Stomach (tissue), 9 donors: ENCODE measurements around the gene HLA-DQB1. TPM values are rescaled to one million over a fixed set of nuclear protein-coding genes. Genes with fewer than 3 reads are reported as not detected.
"Not testable (repeated sequence)": the region's sequence is repeated elsewhere in the genome, so short reads cannot be mapped to it uniquely, and the experiment has no call there.

Experiments
- DNase-seq, 2 donors: peaks; one replicate each; pipeline versions ENCODE4 v3.0.0 to v3.0.0-alpha.2; 2013 to 2019
- H3K27ac ChIP-seq, 5 donors: fragments of 200-600 bp in 4 of 5; sonication (generic) in 4 of 5; one replicate each; pipeline ENCODE4 v1.5.1; 2013 to 2019; ENCODE audit warnings: mild to moderate bottlenecking in 1 of 5, moderate library complexity in 1 of 5
- H3K27me3 ChIP-seq, 3 donors: fragments of 200-600 bp; sonication (generic); one replicate each; pipeline ENCODE4 v1.5.1; 2017 to 2019; ENCODE audit warnings: mixed run types in 1 of 3
- H3K36me3 ChIP-seq, 4 donors: fragments of 200-600 bp; sonication (generic); 1 replicate in 3 of 4; 2 replicates in 1 of 4; pipeline ENCODE4 v1.5.1; 2016 to 2019
- H3K4me1 ChIP-seq, 4 donors: fragments of 200-600 bp; sonication (generic); one replicate each; pipeline ENCODE4 v1.5.1; 2016 to 2019
- H3K4me3 ChIP-seq, 4 donors: fragments of 200-600 bp; sonication (generic) in 3 of 4; one replicate each; pipeline ENCODE4 v1.5.1; 2016 to 2019; ENCODE audit warnings: mild to moderate bottlenecking in 1 of 4
- H3K9me3 ChIP-seq, 4 donors: fragments of 200-600 bp; sonication (generic); one replicate each; pipeline ENCODE4 v1.5.1; 2016 to 2019
- CTCF ChIP-seq, 7 experiments: fragments of 450-650 bp in 4 of 7; fragments of 200-600 bp in 3 of 7; sonication (generic) in 3 of 7; IDR thresholded peaks; one replicate each; pipeline ENCODE4 v1.5.1; 2016 to 2019; ENCODE audit warnings: antibody characterized with exemption in 7 of 7, control low read depth in 2 of 7, mild to moderate bottlenecking in 1 of 7
- EP300 ChIP-seq: sonication (generic); formaldehyde crosslinking; IDR thresholded peaks from one replicate; pipeline ENCODE4 v1.6.1; 2017; ENCODE audit warnings: antibody characterized with exemption
- POLR2A ChIP-seq, 4 donors: fragments of 450-650 bp; IDR thresholded peaks; one replicate each; pipeline ENCODE4 v1.6.1; 2016; ENCODE audit warnings: antibody characterized with exemption in 4 of 4, control low read depth in 2 of 4, mild to moderate bottlenecking in 1 of 4, moderate library complexity in 1 of 4
- POLR2AphosphoS5 ChIP-seq, 3 donors: sonication (generic); formaldehyde crosslinking; IDR thresholded peaks; one replicate each; pipeline ENCODE4 v1.6.1; 2016; ENCODE audit warnings: antibody characterized with exemption in 3 of 3
- WGBS, 5 donors: extraction: QIAGEN DNeasy Blood & Tissue Kit in 3 of 5; methylation state at CpG; one replicate each; pipeline versions ENCODE4 v1.1.5 to v1.1.7; 2013 to 2018; 5-methylcytosine and 5-hydroxymethylcytosine counted together
- intact Hi-C: fragments of 100-400 bp; cut with DNase I; formaldehyde crosslinking; loops from one replicate; pipeline ENCODE4 v1.15.1; 2023; ENCODE audit warnings: low total_unique reads
- polyA plus RNA-seq, 3 donors: library from polyadenylated mRNA; stranded (reverse); fragments of 200-250 nt; gene quantifications; one replicate each; pipeline ENCODE4 v1.2.3, GENCODE V29; 2013
- total RNA-seq, 5 donors: library from RNA; depleted of rRNA; stranded (reverse); fragments of >200 nt; gene quantifications; one replicate each; pipeline versions ENCODE4 v1.1.0 to v1.2.3, GENCODE V29; 2014 to 2016
- donor health status: healthy with polysubstance abuse.
- donor health status: Bipolar disorder and iron deficiency.
- donor health status: healthy.

HLA-DQB1 gene
- total and polyA plus RNA-seq, 8 donors: 2.0 to 94.5 (median 21.4) TPM; not detected in 2

DNA sequence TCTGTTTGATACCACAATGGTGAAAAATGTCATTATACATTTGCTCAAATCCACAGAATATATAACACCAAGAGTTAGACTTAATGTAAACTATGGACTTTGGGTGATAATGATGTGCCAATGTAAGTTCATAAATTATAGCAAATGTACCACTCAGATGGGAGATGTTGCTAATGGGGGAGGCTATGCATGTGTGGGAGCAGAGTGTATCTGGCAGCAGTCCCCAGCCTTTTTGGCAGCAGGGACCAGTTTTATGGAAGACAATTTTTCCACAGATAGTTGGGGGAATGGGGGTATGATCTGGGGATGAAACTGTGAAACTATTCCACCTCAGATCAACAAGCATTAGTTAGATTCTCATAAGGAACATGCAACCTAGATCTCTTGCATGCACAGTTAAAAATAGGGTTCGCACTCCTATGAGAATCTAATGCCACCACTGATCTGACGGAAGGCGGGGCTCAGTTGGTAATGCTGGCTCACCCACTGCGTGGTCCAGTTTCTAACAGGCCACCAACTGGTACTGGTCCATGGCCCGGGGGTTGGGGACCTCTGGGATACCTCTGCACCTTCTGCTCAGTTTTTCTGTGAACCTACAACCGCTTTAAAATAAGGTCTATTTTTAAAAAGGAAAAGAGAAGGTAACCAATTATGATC, 21.3 kb downstream of the HLA-DQB1 start:
- intact Hi-C loops: no loop called here
- H3K27ac ChIP-seq: no peak overlapping the region
- H3K27me3 ChIP-seq: no peaks in the 10 kb centered on the region
- no peaks in the 10 kb centered on the region for H3K4me1 ChIP-seq
- TF ChIP-seq EP300 (no peak), POLR2AphosphoS5 (IDR thresholded peaks at IDR 0.05) (no peak), POLR2A (IDR thresholded peaks at IDR 0.05) (no peak), CTCF (IDR thresholded peaks at IDR 0.05) (no peak)
- DNase-seq: no peak
- no peaks in the 10 kb centered on the region for H3K36me3 ChIP-seq
- 33 to 92% (median 89%) methylated on average over 6 of the region's 6 CpGs for WGBS, 5 donors
- H3K4me3 ChIP-seq: no peak overlapping the region
- no peaks in the 10 kb centered on the region for H3K9me3 ChIP-seq

DNA sequence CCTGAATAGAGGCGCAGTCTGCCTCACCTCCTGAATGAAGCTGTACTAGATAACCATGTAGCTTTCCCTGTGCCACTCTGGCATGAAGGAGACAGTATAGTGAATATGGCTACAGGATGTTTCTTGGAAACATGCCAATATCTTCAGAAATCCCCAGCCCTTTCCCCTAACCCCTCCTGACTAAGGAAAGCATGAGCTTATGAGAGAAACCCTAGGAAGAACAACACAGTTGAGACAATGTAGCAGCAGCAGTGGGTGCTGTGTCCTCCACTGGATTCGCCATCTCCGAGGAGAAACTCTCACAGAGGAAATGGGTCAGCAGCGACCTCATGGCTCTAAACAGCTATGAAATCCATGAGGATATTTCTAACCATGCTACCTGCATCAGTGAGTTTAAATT, 22.6 kb downstream of the HLA-DQB1 start:
- intact Hi-C loops: no loop called here

GRCh38 chr6:32642720-32643106, 23.7 kb downstream of the HLA-DQB1 start:
- DNase-seq: no peak
- H3K36me3 ChIP-seq: no peaks in the 10 kb centered on the region
- no peaks in the 10 kb centered on the region for H3K27me3 ChIP-seq
- TF ChIP-seq POLR2AphosphoS5 (IDR thresholded peaks at IDR 0.05): no peak
- no peak for TF ChIP-seq POLR2A (IDR thresholded peaks at IDR 0.05)
- TF ChIP-seq EP300: no peak
- no peak for TF ChIP-seq CTCF (IDR thresholded peaks at IDR 0.05)
- H3K9me3 ChIP-seq: no peaks in the 10 kb centered on the region
- H3K4me3 ChIP-seq: no peak overlapping the region
- no peaks in the 10 kb centered on the region for H3K4me1 ChIP-seq
- WGBS, 5 donors: 69 to 89% (median 80%) methylated on average over 1 to 6 of the region's 6 CpGs
- H3K27ac ChIP-seq: no peak overlapping the region
- intact Hi-C loops: no loop called here

More for the DNA sequence above, 22.6 kb downstream of the HLA-DQB1 start:
- Histone ChIP-seq H3K4me1 (no peaks in the 10 kb centered on the region), H3K9me3 (no peaks in the 10 kb centered on the region), H3K27me3 (no peaks in the 10 kb centered on the region), H3K4me3 (no peak overlapping the region), H3K36me3 (no peaks in the 10 kb centered on the region), H3K27ac (no peak overlapping the region)
- no peak for DNase-seq
- TF ChIP-seq CTCF (IDR thresholded peaks at IDR 0.05) (no peak), EP300 (no peak)
- 21 to 90% (median 82%) methylated on average over 4 of the region's 4 CpGs for whole genome bisulfite sequencing, 5 donors

DNA sequence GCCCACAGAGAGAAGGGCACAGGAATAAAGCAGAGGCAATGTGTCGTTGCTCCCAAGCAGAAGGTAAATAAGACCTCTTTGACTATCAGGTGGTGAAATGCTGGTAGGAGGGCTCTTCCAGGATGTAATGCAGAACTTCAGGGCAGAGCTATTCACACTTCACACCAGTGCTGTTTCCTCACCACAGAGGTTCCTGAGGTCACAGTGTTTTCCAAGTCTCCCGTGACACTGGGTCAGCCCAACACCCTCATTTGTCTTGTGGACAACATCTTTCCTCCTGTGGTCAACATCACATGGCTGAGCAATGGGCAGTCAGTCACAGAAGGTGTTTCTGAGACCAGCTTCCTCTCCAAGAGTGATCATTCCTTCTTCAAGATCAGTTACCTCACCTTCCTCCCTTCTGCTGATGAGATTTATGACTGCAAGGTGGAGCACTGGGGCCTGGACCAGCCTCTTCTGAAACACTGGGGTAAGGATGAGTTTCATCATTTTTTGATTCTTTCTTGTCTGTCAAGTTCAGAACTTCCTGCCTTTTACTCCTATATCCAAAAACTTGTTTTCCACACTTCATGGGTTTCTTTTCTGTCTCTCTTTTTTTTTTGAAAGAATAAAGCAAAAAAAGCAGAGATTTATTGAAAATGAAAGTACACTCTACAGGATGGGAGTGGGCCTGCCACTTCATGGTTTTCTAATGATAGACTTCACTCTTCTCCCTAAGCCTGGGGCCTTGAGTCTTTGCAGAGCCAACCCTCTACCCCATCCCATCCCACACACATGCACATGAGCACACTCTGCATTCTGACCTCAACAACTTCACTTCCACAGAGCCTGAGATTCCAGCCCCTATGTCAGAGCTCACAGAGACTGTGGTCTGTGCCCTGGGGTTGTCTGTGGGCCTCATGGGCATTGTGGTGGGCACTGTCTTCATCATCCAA, 24.4 kb downstream of the HLA-DQB1 start:
- H3K9me3 ChIP-seq, H3K27me3 ChIP-seq, H3K4me1 ChIP-seq, DNase-seq, H3K27ac ChIP-seq, intact Hi-C loops, H3K4me3 ChIP-seq, H3K36me3 ChIP-seq: not testable (repeated sequence)
- 25 to 79% (median 62%) methylated on average over 1 to 2 of the region's 2 CpGs for WGBS, 5 donors

DNA sequence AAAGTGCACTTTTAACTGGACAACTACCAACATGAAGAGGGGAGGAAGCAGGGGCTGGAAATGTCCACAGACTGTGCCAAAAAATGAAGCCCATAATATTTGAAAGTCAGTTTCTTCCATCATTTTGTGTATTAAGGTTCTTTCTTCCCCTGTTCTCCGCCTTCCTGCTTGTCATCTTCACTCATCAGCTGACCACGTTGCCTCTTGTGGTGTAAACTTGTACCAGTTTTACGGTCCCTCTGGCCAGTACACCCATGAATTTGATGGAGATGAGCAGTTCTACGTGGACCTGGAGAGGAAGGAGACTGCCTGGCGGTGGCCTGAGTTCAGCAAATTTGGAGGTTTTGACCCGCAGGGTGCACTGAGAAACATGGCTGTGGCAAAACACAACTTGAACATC, 25.3 kb downstream of the HLA-DQB1 start:
- Histone ChIP-seq H3K4me1 (no peaks in the 10 kb centered on the region), H3K4me3 (no peak overlapping the region), H3K36me3 (no peaks in the 10 kb centered on the region), H3K27ac (no peak overlapping the region), H3K9me3 (no peaks in the 10 kb centered on the region), H3K27me3 (no peaks in the 10 kb centered on the region)
- no peak for DNase-seq
- intact Hi-C loops: no loop called here
- WGBS, 5 donors: 54 to 89% (median 81%) methylated on average over 6 of the region's 6 CpGs
- TF ChIP-seq EP300 (no peak), CTCF (IDR thresholded peaks at IDR 0.05) (no peak), POLR2AphosphoS5 (IDR thresholded peaks at IDR 0.05) (no peak), POLR2A (IDR thresholded peaks at IDR 0.05) (no peak)
